Measurements from ENCODE around the gene PIM3.

PIM3 gene

DNA sequence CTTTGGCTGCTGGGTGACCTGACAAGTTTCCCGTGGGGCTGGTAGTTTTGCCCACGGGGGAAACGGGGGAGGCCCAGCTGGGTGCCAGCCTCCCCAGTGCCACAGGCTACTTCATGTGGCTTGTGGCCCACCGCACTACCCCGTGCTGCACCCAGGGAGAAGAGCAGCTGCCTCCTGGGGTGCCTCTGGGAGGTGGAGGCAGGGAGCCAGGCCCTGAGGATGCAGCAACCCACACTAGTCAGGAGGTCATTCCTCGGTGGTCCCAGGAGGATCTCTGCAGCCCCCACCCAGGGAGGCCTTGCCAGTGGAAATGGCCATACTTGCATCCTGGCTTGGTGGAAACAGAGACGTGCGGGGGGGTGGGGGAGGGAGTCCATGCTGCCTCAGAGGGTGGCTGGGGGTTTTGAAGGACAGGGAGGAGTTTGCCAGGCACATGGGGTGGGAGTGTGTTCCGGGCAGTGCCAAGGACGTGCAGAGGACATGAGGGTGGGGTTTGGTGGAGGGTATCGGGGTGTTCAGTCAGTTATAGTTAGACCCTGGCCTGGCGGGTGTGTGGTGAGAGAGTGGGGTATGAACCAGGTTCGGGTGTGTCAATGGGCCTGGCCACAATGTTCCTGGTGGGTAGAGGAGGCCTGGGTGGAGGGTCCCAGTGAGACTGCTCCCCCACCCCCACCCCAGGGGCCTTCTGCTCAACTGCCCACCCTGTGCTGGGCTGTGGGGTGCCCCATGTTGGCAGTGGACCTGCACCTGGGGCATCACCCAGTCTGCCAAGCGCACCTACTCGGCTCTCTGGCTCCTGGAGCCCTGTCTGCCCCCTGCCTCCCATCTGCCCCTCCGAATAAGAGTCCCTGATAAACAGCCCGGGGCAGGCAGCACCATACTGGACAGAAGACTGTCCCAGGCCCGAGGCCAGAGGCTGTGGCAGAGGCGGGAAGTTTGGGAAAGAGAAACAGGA lies 3.8 kb downstream of the PIM3 start:
- Histone ChIP-seq H3K36me3 (ENCODE audit: control insufficient read depth, insufficient read depth, low read length) (peaks cover 19% of the 10 kb centered on the region), H3K27ac (ENCODE audit: low read length) (no peak overlapping the region), H3K27me3 (ENCODE audit: control insufficient read depth, insufficient read depth, low read length) (no peaks in the 10 kb centered on the region; the same call in 1 of the 2 replicates), H3K4me3 (ENCODE audit: low read length) (no peak overlapping the region), H3K4me1 (ENCODE audit: control insufficient read depth, insufficient read depth, low read length) (peaks cover 13% of the 10 kb centered on the region), H3K9me3 (ENCODE audit: control insufficient read depth, insufficient read depth, low read length) (no peaks in the 10 kb centered on the region)
- WGBS (ENCODE audit: insufficient coverage, insufficient read length), result no CpG with 5 or more reads among the region's 19 CpGs
- DNase-seq (ENCODE audit: low read depth, low spot score), result no peak

DNA sequence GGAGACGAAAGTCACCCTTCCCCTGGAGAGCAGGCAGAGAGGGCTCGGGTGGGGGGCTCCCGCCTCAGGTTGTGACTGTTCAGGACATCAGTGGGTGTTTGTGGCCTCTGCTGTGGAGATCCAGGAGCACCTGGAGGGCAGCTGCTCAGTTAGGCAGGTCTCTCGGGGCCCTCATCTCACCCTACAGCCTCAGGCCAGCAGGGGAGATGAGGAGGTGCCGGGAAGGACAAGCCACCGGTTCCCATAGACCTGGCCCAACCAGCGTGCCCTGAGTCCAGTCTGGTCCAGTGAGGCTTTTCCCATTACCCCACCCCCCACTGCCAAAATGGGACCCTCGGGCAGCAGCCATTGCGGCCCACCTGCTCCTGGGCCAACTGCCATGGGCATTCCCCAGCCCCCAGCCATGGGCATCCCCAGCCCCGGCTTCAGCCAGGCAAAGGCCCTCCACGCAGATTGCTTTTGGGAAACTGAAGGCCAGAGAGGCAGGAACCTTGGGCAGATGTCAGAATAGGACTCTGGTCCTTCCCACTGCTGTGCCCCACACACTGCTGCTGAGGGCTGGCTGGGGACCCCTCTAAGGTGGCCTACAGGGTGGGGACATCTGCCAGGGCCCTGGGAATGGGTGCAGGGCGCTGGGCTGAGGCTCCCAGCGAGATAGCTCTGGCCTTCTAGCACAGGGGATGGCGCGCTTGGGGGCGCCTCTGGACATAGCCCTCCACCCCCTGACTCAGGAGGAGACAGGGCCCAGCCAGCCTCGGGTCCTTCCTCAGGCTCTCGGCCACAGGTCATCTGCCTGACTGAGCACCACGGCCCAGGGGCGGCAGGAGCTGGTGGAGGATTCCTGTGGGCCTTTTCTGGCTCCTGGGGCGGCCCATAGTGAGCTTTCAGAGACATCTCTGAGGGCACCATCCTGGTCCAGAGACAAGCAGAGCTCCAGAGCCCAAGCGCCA lies 4.8 kb downstream of the PIM3 start:
- WGBS (ENCODE audit: insufficient coverage, insufficient read length), result no CpG with 5 or more reads among the region's 22 CpGs
- H3K27ac ChIP-seq (ENCODE audit: low read length), result no peak overlapping the region

GRCh38 chr22:49966041-49966773 lies 5.6 kb downstream of the PIM3 start:
- no peaks in the 10 kb centered on the region for H3K9me3 ChIP-seq (ENCODE audit: control insufficient read depth, insufficient read depth, low read length)
- no peak overlapping the region for H3K4me3 ChIP-seq (ENCODE audit: low read length)
- no peak overlapping the region for H3K27ac ChIP-seq (ENCODE audit: low read length)
- H3K27me3 ChIP-seq (ENCODE audit: control insufficient read depth, insufficient read depth, low read length), result no peaks in the 10 kb centered on the region; the same call in 1 of the 2 replicates
- H3K4me1 ChIP-seq (ENCODE audit: control insufficient read depth, insufficient read depth, low read length), result peaks cover 14% of the 10 kb centered on the region
- H3K36me3 ChIP-seq (ENCODE audit: control insufficient read depth, insufficient read depth, low read length), result peaks cover 19% of the 10 kb centered on the region
- no peak for DNase-seq (ENCODE audit: low read depth, low spot score)
- no CpG with 5 or more reads among the region's 11 CpGs for WGBS (ENCODE audit: insufficient coverage, insufficient read length)

More for the DNA sequence above, 4.8 kb downstream of the PIM3 start:
- H3K4me1 ChIP-seq (ENCODE audit: control insufficient read depth, insufficient read depth, low read length), result peaks cover 11% of the 10 kb centered on the region
- peaks cover 19% of the 10 kb centered on the region for H3K36me3 ChIP-seq (ENCODE audit: control insufficient read depth, insufficient read depth, low read length)
- no peaks in the 10 kb centered on the region for H3K9me3 ChIP-seq (ENCODE audit: control insufficient read depth, insufficient read depth, low read length)
- no peak overlapping the region for H3K4me3 ChIP-seq (ENCODE audit: low read length)
- DNase-seq (ENCODE audit: low read depth, low spot score), result no peak
- no peaks in the 10 kb centered on the region; the same call in 1 of the 2 replicates for H3K27me3 ChIP-seq (ENCODE audit: control insufficient read depth, insufficient read depth, low read length)

- no peaks in the 10 kb centered on the region for H3K27me3 ChIP-seq (ENCODE audit: control insufficient read depth, insufficient read depth, low read length)
- H3K9me3 ChIP-seq (ENCODE audit: control insufficient read depth, insufficient read depth, low read length), result no peaks in the 10 kb centered on the region
- WGBS (ENCODE audit: insufficient coverage, insufficient read length), result no CpG with 5 or more reads among the region's 36 CpGs
- no peak overlapping the region for H3K4me3 ChIP-seq (ENCODE audit: low read length)
- DNase-seq (ENCODE audit: low read depth, low spot score), result no peak
- H3K4me1 ChIP-seq (ENCODE audit: control insufficient read depth, insufficient read depth, low read length), result peaks cover 10% of the 10 kb centered on the region
- H3K27ac ChIP-seq (ENCODE audit: low read length), result no peak overlapping the region
- H3K36me3 ChIP-seq (ENCODE audit: control insufficient read depth, insufficient read depth, low read length), result peaks cover 16% of the 10 kb centered on the region
Observed at GRCh38 chr22:49966774-49967705, 6.5 kb downstream of the PIM3 start.

DNA sequence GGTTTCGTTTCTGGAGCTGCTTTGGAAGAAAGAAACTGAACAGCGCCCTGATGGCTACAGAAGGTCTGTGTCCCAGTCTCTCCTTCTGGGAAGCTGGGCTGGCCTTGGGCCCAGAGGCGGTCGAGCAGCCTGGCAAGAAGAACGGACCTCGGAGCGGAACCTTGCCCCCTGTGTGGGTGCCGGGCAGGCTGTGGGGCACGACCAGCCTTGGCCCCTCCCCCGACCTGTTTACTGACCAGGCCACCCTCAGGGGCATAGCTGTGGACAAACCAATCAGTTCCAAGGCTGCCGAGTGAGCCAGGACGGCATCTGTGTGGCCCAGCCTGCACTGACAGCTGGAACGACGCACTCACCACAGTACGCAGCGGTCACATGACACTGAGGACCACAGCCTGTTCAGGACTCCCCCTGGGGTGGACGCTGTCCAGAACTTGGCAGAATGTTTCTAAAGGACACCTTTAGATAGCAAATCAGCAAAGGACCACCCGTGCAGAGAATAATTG lies 7.2 kb downstream of the PIM3 start:
- Histone ChIP-seq H3K36me3 (ENCODE audit: control insufficient read depth, insufficient read depth, low read length) (peaks cover 13% of the 10 kb centered on the region), H3K4me3 (ENCODE audit: low read length) (no peak overlapping the region), H3K4me1 (ENCODE audit: control insufficient read depth, insufficient read depth, low read length) (peaks cover 6% of the 10 kb centered on the region), H3K27ac (ENCODE audit: low read length) (no peak overlapping the region), H3K9me3 (ENCODE audit: control insufficient read depth, insufficient read depth, low read length) (no peaks in the 10 kb centered on the region), H3K27me3 (ENCODE audit: control insufficient read depth, insufficient read depth, low read length) (peaks cover 2% of the 10 kb centered on the region; the same call in 1 of the 2 replicates)
- no CpG with 5 or more reads among the region's 18 CpGs for WGBS (ENCODE audit: insufficient coverage, insufficient read length)
- no peak for DNase-seq (ENCODE audit: low read depth, low spot score)

DNA sequence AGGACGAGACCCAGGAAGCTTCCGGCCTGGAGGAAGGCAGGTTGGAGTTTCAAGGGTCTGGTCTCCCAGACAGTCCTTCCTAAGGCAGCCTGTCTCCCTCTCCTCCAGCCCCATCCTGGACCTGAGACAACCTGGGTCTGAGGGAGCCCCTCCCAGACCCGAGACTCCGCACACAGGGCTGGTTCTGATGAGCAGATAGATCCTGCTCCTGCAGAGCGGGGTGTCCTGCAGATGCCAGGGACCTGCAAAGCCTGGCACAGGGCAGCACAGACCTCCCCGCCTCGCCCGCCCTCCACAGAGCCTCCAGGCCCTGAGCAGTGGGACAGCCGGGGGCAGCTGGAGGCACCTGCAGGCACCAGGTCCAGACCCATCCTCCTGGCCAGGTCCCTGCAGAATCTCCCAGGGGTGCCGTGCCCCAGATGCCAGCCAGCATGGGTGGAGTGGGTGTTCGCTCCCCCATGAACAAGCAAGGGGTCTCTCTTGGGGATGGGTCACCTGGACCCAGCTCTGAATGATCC lies 7.8 kb downstream of the PIM3 start:
- Histone ChIP-seq H3K27me3 (ENCODE audit: control insufficient read depth, insufficient read depth, low read length) (peaks cover 3% of the 10 kb centered on the region; the same call in 1 of the 2 replicates), H3K9me3 (ENCODE audit: control insufficient read depth, insufficient read depth, low read length) (no peaks in the 10 kb centered on the region), H3K4me1 (ENCODE audit: control insufficient read depth, insufficient read depth, low read length) (peaks cover 2% of the 10 kb centered on the region), H3K27ac (ENCODE audit: low read length) (no peak overlapping the region), H3K4me3 (ENCODE audit: low read length) (no peak overlapping the region), H3K36me3 (ENCODE audit: control insufficient read depth, insufficient read depth, low read length) (peaks cover 6% of the 10 kb centered on the region)
- WGBS (ENCODE audit: insufficient coverage, insufficient read length), result no CpG with 5 or more reads among the region's 11 CpGs
- DNase-seq (ENCODE audit: low read depth, low spot score), result no peak

DNA sequence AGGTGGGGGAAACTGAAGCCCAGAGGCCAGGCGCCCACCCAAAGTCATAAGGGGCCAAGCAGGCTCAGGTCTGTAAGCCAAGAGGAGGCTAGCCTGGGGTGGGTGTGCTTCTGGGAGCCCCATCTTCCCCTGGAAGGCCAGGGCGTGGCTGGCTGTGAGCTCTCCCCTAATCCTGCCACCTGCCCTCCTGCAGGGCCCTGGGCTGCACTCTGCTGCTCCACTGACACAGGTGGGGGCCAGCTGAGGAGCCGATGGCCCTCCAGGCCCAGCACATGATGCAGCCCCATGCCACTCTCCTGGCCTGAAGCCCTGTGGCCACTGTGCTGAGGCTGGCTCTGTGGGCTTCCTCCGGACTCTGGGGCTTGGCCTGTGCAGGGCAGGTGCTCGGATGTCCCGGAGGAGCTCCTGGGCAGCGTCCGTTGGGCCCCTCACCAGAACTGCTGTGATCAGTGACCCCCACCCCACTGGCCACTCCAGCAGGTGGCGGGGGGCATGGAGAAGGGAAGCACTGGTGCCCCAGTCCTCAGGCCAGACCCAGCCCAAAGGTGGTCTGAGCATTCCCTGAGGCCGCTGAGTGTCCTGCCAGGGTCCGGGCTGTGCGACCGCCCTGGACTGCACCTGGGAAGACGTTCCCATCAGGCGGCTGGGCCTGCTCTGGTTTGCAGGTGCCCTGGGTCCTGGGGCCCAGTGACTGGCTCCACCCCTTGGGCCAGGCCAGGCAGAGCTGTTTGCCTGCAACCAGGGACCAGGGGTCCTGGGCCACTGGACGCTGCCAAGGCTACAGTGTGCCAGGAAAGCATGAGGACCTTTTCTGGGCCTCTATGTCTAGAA lies 8.5 kb downstream of the PIM3 start:
- no peak overlapping the region for H3K4me3 ChIP-seq (ENCODE audit: low read length)
- H3K27me3 ChIP-seq (ENCODE audit: control insufficient read depth, insufficient read depth, low read length), result peaks cover 3% of the 10 kb centered on the region; the same call in 1 of the 2 replicates
- H3K9me3 ChIP-seq (ENCODE audit: control insufficient read depth, insufficient read depth, low read length), result no peaks in the 10 kb centered on the region
- no peak overlapping the region for H3K27ac ChIP-seq (ENCODE audit: low read length)
- WGBS (ENCODE audit: insufficient coverage, insufficient read length), result no CpG with 5 or more reads among the region's 16 CpGs
- H3K4me1 ChIP-seq (ENCODE audit: control insufficient read depth, insufficient read depth, low read length), result peaks cover 2% of the 10 kb centered on the region
- 0 out of 2 replicates have a peak, but pooled peaks cover 5% of the 10 kb centered on the region for H3K36me3 ChIP-seq (ENCODE audit: control insufficient read depth, insufficient read depth, low read length)
- no peak for DNase-seq (ENCODE audit: low read depth, low spot score)

GRCh38 chr22:49969751-49970527 lies 9.4 kb downstream of the PIM3 start:
- Histone ChIP-seq H3K36me3 (ENCODE audit: control insufficient read depth, insufficient read depth, low read length) (no peaks in the 10 kb centered on the region), H3K4me3 (ENCODE audit: low read length) (no peak overlapping the region), H3K27ac (ENCODE audit: low read length) (no peak overlapping the region), H3K27me3 (ENCODE audit: control insufficient read depth, insufficient read depth, low read length) (peaks cover 3% of the 10 kb centered on the region; the same call in 1 of the 2 replicates), H3K4me1 (ENCODE audit: control insufficient read depth, insufficient read depth, low read length) (peaks cover 2% of the 10 kb centered on the region), H3K9me3 (ENCODE audit: control insufficient read depth, insufficient read depth, low read length) (no peaks in the 10 kb centered on the region)
- no CpG with 5 or more reads among the region's 8 CpGs for WGBS (ENCODE audit: insufficient coverage, insufficient read length)
- no peak for DNase-seq (ENCODE audit: low read depth, low spot score)
